ENCODE measurements around the gene B9D2.
A peak's percentile ranks its signal among the peaks of the same experiment; 100 is the strongest.
"Not testable (repeated sequence)": the region's sequence is repeated elsewhere in the genome, so short reads cannot be mapped to it uniquely, and the experiment has no call there.

Gene B9D2

GRCh38 chr19:41354343-41354953 is 9.5 kb downstream of the B9D2 start:
- Histone ChIP-seq H3K4me3 (ENCODE audit: low read depth, low read length) (peak overlapping the region; percentile 74), H3K27me3 (ENCODE audit: control insufficient read depth, insufficient read depth, low read length) (peaks cover 38% of the 10 kb centered on the region), H3K36me3 (ENCODE audit: control insufficient read depth, insufficient read depth, low read length) (no peaks in the 10 kb centered on the region), H3K4me1 (ENCODE audit: control insufficient read depth, insufficient read depth, low read length) (no peaks in the 10 kb centered on the region), H3K27ac (ENCODE audit: low read depth, low read length) (no peak overlapping the region), H3K9me3 (ENCODE audit: control insufficient read depth, insufficient read depth, low read length) (no peaks in the 10 kb centered on the region), H3K9ac (ENCODE audit: low read depth, low read length) (no peak overlapping the region)

DNA sequence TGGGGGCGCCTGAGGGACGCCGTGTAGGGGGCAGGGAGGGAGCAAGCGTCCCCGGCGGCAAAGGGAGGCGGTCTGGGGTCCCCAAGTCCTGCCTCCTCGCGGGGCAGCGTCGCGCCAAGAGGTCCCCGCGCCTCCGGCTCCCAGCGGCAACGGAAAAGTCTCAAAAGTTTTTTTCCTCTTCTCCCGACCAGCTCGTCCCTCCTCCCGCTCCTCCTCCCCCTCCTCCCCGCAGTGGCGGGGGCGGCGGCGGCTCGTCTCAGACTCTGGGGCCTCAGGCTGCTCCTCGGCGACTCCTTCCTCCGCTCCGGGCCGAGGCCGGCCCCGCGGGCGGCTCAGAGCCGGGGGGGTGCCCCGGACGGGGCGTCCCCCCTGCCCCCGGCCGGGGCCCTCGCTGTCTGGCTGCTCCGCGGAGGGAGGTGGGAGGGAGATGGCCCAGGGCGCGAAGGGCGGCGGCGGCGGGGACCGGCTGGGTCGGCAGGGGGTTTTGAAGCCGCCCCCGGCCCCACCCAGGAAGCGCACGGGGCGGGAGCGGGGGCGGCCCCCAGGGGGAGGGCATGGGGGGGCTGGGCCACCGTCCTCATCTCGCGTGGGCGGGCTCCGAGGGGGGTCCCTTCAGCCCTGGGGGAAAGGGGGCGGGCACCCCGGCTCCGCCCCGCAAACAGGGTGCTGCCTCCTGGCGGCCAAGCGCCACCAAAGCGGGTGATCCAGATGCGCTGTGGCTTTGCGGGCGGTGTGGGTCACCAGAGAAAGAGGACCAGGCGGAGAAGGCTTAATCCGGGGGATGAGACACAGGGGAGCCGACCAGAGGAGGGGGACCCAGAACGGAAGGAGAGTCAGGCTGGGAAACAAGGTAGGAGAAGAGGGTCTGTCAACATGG is 10.2 kb downstream of the B9D2 start, which contains the start of gene TGFB1:
TSS of gene TGFB1 (minus strand) at position 457 of the 877 bp plus-strand sequence. CDS start 878 bp downstream, outside the sequence.
- Histone ChIP-seq H3K9me3 (ENCODE audit: control insufficient read depth, insufficient read depth, low read length) (no peaks in the 10 kb centered on the region), H3K27me3 (ENCODE audit: control insufficient read depth, insufficient read depth, low read length) (peaks cover 38% of the 10 kb centered on the region), H3K9ac (ENCODE audit: low read depth, low read length) (no peak within 1 kb of the TSS), H3K36me3 (ENCODE audit: control insufficient read depth, insufficient read depth, low read length) (no peaks in the 10 kb centered on the region), H3K4me3 (ENCODE audit: low read depth, low read length) (peak within 1 kb of the TSS; percentile 74), H3K27ac (ENCODE audit: low read depth, low read length) (peak within 1 kb of the TSS; percentile 20), H3K4me1 (ENCODE audit: control insufficient read depth, insufficient read depth, low read length) (no peaks in the 10 kb centered on the region)

DNA sequence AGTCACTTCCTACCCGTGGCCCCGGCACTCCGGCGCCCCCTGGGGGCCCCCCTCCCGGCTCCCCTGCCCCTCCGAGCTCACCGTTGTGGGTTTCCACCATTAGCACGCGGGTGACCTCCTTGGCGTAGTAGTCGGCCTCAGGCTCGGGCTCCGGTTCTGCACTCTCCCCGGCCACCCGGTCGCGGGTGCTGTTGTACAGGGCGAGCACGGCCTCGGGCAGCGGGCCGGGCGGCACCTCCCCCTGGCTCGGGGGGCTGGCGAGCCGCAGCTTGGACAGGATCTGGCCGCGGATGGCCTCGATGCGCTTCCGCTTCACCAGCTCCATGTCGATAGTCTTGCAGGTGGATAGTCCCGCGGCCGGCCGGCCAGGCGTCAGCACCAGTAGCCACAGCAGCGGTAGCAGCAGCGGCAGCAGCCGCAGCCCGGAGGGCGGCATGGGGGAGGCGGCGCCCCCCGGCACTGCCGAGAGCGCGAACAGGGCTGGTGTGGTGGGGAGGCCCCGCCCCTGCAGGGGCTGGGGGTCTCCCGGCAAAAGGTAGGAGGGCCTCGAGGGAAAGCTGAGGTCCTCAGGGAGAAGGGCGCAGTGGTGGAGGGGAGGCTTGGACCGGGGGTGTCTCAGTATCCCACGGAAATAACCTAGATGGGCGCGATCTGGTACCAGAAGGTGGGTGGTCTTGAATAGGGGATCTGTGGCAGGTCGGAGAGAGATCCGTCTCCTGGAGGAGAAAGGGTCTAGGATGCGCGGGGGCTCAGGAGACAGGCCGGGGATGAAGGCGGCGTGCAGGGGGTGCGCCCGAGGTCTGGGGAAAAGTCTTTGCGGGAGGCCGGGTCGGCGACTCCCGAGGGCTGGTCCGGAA is 11.1 kb downstream of the B9D2 start:
- peak overlapping the region; percentile 74 for H3K4me3 ChIP-seq (ENCODE audit: low read depth, low read length)
- no peaks in the 10 kb centered on the region for H3K4me1 ChIP-seq (ENCODE audit: control insufficient read depth, insufficient read depth, low read length)
- no peak overlapping the region for H3K27ac ChIP-seq (ENCODE audit: low read depth, low read length)
- H3K27me3 ChIP-seq (ENCODE audit: control insufficient read depth, insufficient read depth, low read length): peaks cover 38% of the 10 kb centered on the region
- H3K9ac ChIP-seq (ENCODE audit: low read depth, low read length): no peak overlapping the region
- H3K9me3 ChIP-seq (ENCODE audit: control insufficient read depth, insufficient read depth, low read length): no peaks in the 10 kb centered on the region
- no peaks in the 10 kb centered on the region for H3K36me3 ChIP-seq (ENCODE audit: control insufficient read depth, insufficient read depth, low read length)

DNA sequence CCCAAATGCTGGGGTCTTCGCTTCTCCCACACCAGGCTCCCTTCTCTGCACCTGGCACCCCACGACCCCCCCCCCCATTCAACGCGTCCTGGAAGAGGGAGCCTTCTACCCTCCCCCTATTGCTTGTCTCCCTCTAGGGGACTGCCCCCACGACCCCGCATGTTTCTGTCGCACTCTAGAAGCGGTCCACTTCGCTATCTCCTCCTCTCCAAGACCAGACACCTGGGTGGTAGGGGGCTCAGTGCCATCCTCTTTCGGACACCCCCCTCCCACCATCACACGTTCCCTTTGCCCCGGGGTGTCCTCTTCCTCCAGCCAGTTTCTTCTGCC is 11.7 kb downstream of the B9D2 start:
- no peaks in the 10 kb centered on the region for H3K9me3 ChIP-seq (ENCODE audit: control insufficient read depth, insufficient read depth, low read length)
- no peak overlapping the region for H3K27ac ChIP-seq (ENCODE audit: low read depth, low read length)
- no peaks in the 10 kb centered on the region for H3K36me3 ChIP-seq (ENCODE audit: control insufficient read depth, insufficient read depth, low read length)
- H3K4me1 ChIP-seq (ENCODE audit: control insufficient read depth, insufficient read depth, low read length): no peaks in the 10 kb centered on the region
- peak overlapping the region; percentile 74 for H3K4me3 ChIP-seq (ENCODE audit: low read depth, low read length)
- H3K27me3 ChIP-seq (ENCODE audit: control insufficient read depth, insufficient read depth, low read length): peaks cover 38% of the 10 kb centered on the region
- no peak overlapping the region for H3K9ac ChIP-seq (ENCODE audit: low read depth, low read length)

GRCh38 chr19:41351339-41352245 is 12.4 kb downstream of the B9D2 start:
- Histone ChIP-seq H3K9ac (ENCODE audit: low read depth, low read length) (no peak overlapping the region), H3K4me1 (ENCODE audit: control insufficient read depth, insufficient read depth, low read length) (no peaks in the 10 kb centered on the region), H3K27me3 (ENCODE audit: control insufficient read depth, insufficient read depth, low read length) (peaks cover 38% of the 10 kb centered on the region), H3K36me3 (ENCODE audit: control insufficient read depth, insufficient read depth, low read length) (no peaks in the 10 kb centered on the region), H3K9me3 (ENCODE audit: control insufficient read depth, insufficient read depth, low read length) (no peaks in the 10 kb centered on the region), H3K27ac (ENCODE audit: low read depth, low read length) (no peak overlapping the region), H3K4me3 (ENCODE audit: low read depth, low read length) (peak overlapping the region; percentile 74)

- Histone ChIP-seq H3K27me3 (ENCODE audit: control insufficient read depth, insufficient read depth, low read length) (peaks cover 38% of the 10 kb centered on the region), H3K36me3 (ENCODE audit: control insufficient read depth, insufficient read depth, low read length) (no peaks in the 10 kb centered on the region), H3K9me3 (ENCODE audit: control insufficient read depth, insufficient read depth, low read length) (no peaks in the 10 kb centered on the region), H3K27ac (ENCODE audit: low read depth, low read length) (no peak overlapping the region), H3K9ac (ENCODE audit: low read depth, low read length) (no peak overlapping the region), H3K4me1 (ENCODE audit: control insufficient read depth, insufficient read depth, low read length) (no peaks in the 10 kb centered on the region), H3K4me3 (ENCODE audit: low read depth, low read length) (peak overlapping the region; percentile 74)
Measured at GRCh38 chr19:41350735-41351338, 13.1 kb downstream of the B9D2 start.

- H3K27me3 ChIP-seq (ENCODE audit: control insufficient read depth, insufficient read depth, low read length): peaks cover 23% of the 10 kb centered on the region
- not testable (repeated sequence) for H3K4me3 ChIP-seq (ENCODE audit: low read depth, low read length); H3K9ac ChIP-seq (ENCODE audit: low read depth, low read length); H3K27ac ChIP-seq (ENCODE audit: low read depth, low read length); H3K4me1 ChIP-seq (ENCODE audit: control insufficient read depth, insufficient read depth, low read length); H3K9me3 ChIP-seq (ENCODE audit: control insufficient read depth, insufficient read depth, low read length); H3K36me3 ChIP-seq (ENCODE audit: control insufficient read depth, insufficient read depth, low read length)
Measured at GRCh38 chr19:41346916-41347315, 17.0 kb downstream of the B9D2 start.

DNA sequence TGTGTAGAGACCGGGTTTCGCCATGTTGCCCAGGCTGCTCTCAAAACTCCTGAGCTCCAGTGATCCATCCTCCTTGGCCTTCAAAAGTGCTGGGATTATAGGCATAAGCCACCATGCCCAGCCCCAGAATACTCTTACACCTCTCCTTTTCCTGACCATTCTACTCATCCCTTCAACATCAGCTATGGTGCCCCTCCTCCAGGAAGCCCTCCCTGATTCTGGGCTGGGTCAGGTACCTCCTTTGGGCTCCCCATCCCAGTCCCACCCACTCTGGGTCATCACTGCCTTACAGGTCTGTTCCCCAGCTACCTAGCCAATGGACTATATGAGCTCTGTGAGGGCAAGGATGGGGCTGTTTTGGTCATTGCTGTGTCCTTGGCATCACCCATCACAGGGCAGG is 19.8 kb downstream of the B9D2 start:
- Histone ChIP-seq H3K27ac (ENCODE audit: low read depth, low read length) (no peak overlapping the region), H3K36me3 (ENCODE audit: control insufficient read depth, insufficient read depth, low read length) (no peaks in the 10 kb centered on the region), H3K9ac (ENCODE audit: low read depth, low read length) (no peak overlapping the region), H3K4me3 (ENCODE audit: low read depth, low read length) (no peak overlapping the region), H3K9me3 (ENCODE audit: control insufficient read depth, insufficient read depth, low read length) (no peaks in the 10 kb centered on the region), H3K4me1 (ENCODE audit: control insufficient read depth, insufficient read depth, low read length) (no peaks in the 10 kb centered on the region), H3K27me3 (ENCODE audit: control insufficient read depth, insufficient read depth, low read length) (no peaks in the 10 kb centered on the region)

- no peak overlapping the region for H3K27ac ChIP-seq (ENCODE audit: low read depth, low read length)
- H3K9ac ChIP-seq (ENCODE audit: low read depth, low read length): no peak overlapping the region
- H3K4me3 ChIP-seq (ENCODE audit: low read depth, low read length): no peak overlapping the region
- no peaks in the 10 kb centered on the region for H3K4me1 ChIP-seq (ENCODE audit: control insufficient read depth, insufficient read depth, low read length)
- H3K9me3 ChIP-seq (ENCODE audit: control insufficient read depth, insufficient read depth, low read length): no peaks in the 10 kb centered on the region
- no peaks in the 10 kb centered on the region for H3K36me3 ChIP-seq (ENCODE audit: control insufficient read depth, insufficient read depth, low read length)
- no peaks in the 10 kb centered on the region for H3K27me3 ChIP-seq (ENCODE audit: control insufficient read depth, insufficient read depth, low read length)
Measured at GRCh38 chr19:41341669-41342490, 22.1 kb downstream of the B9D2 start.
